Keratinocyte (primary cell): ENCODE data around the gene CIRBP. TPM values are rescaled to one million over a fixed set of nuclear protein-coding genes. Genes with fewer than 3 reads are reported as not detected.
"Not testable (repeated sequence)": the region's sequence is repeated elsewhere in the genome, so short reads cannot be mapped to it uniquely, and the experiment has no call there.

Source experiments
- DNase-seq: peaks from one replicate; pipeline ENCODE4 v3.0.0-alpha.2; 2011; ENCODE audit warnings: low read depth, missing footprints, low spot score
- FAIRE-seq: peaks from 2 replicates; lab custom pipeline; 2011; peaks lifted over from hg19 to GRCh38; lab: Jason Lieb, UNC
- H2AFZ ChIP-seq: 2 replicates; pipeline ENCODE4 v1.6.0; 2012; ENCODE audit warnings: low read length, control low read depth, inconsistent platforms; ENCODE audit not compliant: control insufficient read depth
- H3K27ac ChIP-seq: 2 replicates; pipeline ENCODE4 v1.5.1; 2011; ENCODE audit warnings: low read length; ENCODE audit not compliant: control insufficient read depth, insufficient read depth
- H3K27me3 ChIP-seq: 3 replicates; pipeline ENCODE4 v1.6.0; 2011; ENCODE audit warnings: low read length; ENCODE audit not compliant: control insufficient read depth, insufficient read depth; ENCODE audit errors: extremely low read depth
- H3K36me3 ChIP-seq, 2 experiments: 2 replicates in 1 of 2; 3 replicates in 1 of 2; pipeline ENCODE4 v1.5.1; 2011; ENCODE audit warnings: low read length in 2 of 2, mild to moderate bottlenecking in 1 of 2; ENCODE audit not compliant: control insufficient read depth in 2 of 2, insufficient read depth in 2 of 2; ENCODE audit errors: extremely low read depth in 1 of 2
- H3K4me1 ChIP-seq: 3 replicates; pipeline ENCODE4 v1.5.1; 2011; ENCODE audit warnings: low read length; ENCODE audit not compliant: control insufficient read depth, insufficient read depth; ENCODE audit errors: extremely low read depth
- H3K4me2 ChIP-seq: 3 replicates; pipeline ENCODE4 v1.6.0; 2011; ENCODE audit warnings: low read depth, low read length; ENCODE audit not compliant: control insufficient read depth, insufficient read depth; ENCODE audit errors: extremely low read depth
- H3K4me3 ChIP-seq, 3 experiments: fragments of 200-600 bp in 1 of 3; sonication (generic) in 1 of 3; 2 replicates in 2 of 3; 3 replicates in 1 of 3; pipeline ENCODE4 v1.5.1; 2011 to 2016; ENCODE audit warnings: low read length in 3 of 3, mild to moderate bottlenecking in 3 of 3, control low read depth in 2 of 3, inconsistent platforms in 1 of 3, low read depth in 1 of 3, mixed read lengths in 1 of 3, mixed run types in 1 of 3, moderate library complexity in 1 of 3; ENCODE audit not compliant: control insufficient read depth in 2 of 3, insufficient read depth in 2 of 3; ENCODE audit errors: extremely low read depth in 1 of 3
- H3K79me2 ChIP-seq: 2 replicates; pipeline ENCODE4 v1.6.0; 2012; ENCODE audit warnings: low read length; ENCODE audit not compliant: control insufficient read depth, insufficient read depth
- H3K9ac ChIP-seq: 3 replicates; pipeline ENCODE4 v1.6.0; 2011; ENCODE audit warnings: low read length; ENCODE audit not compliant: control insufficient read depth, insufficient read depth; ENCODE audit errors: extremely low read depth
- H3K9me1 ChIP-seq: 3 replicates; pipeline ENCODE4 v1.6.0; 2011; ENCODE audit warnings: low read length; ENCODE audit not compliant: control insufficient read depth, insufficient read depth; ENCODE audit errors: extremely low read depth
- H3K9me3 ChIP-seq: 2 replicates; pipeline ENCODE4 v1.5.1; 2012; ENCODE audit warnings: low read depth, low read length; ENCODE audit not compliant: control insufficient read depth
- H4K20me1 ChIP-seq: 3 replicates; pipeline ENCODE4 v1.6.0; 2011; ENCODE audit warnings: low read length; ENCODE audit not compliant: control insufficient read depth, insufficient read depth; ENCODE audit errors: extremely low read depth
- EZH2 ChIP-seq: IDR thresholded peaks from one replicate; pipeline ENCODE4 v1.6.1; 2012; ENCODE audit warnings: inconsistent platforms, mild to moderate bottlenecking, low read length, moderate library complexity
- dilution Hi-C: fragments of 300-500 bp; cut with MboI; formaldehyde crosslinking; loops from one replicate; pipeline ENCODE4 v1.7.0; 2020; ENCODE audit warnings: low sequenced_read_pairs; ENCODE audit not compliant: extremely low pct_ligation_motif_present
- polyA plus RNA-seq, 5 experiments: library from polyadenylated mRNA; depleted of rRNA in 3 of 5; stranded (reverse) in 3 of 5; stranded (forward) in 1 of 5; unstranded in 1 of 5; fragments of >200 nt; gene quantifications; 1 replicate in 1 of 5; 2 replicates in 3 of 5; 3 replicates in 1 of 5; pipeline versions ENCODE4 v1.2.1 to v1.2.3, GENCODE V29; 2011 to 2012; ENCODE audit warnings: missing spikeins in 2 of 5, low read depth in 1 of 5, low replicate concordance in 1 of 5
- TF ChIP-seq, protein P1 (sequence below), 3 experiments: IDR thresholded peaks in 1 of 3; conservative IDR thresholded peaks in 1 of 3; optimal IDR thresholded peaks in 1 of 3; 2 replicates in 2 of 3; 3 replicates in 1 of 3; pipeline versions ENCODE3 to v1.5.1; 2011; ENCODE audit warnings: low read length in 3 of 3, mild to moderate bottlenecking in 3 of 3, moderate library complexity in 2 of 3, control low read depth in 1 of 3, inconsistent platforms in 1 of 3; ENCODE audit not compliant: insufficient read depth in 2 of 3; ENCODE audit errors: extremely low read depth in 1 of 3

The CIRBP gene
- polyA plus RNA-seq, 1 donor (not counting 4 experiments of a cell fraction or from before 2014, with no cell fraction given): 113 TPM

DNA sequence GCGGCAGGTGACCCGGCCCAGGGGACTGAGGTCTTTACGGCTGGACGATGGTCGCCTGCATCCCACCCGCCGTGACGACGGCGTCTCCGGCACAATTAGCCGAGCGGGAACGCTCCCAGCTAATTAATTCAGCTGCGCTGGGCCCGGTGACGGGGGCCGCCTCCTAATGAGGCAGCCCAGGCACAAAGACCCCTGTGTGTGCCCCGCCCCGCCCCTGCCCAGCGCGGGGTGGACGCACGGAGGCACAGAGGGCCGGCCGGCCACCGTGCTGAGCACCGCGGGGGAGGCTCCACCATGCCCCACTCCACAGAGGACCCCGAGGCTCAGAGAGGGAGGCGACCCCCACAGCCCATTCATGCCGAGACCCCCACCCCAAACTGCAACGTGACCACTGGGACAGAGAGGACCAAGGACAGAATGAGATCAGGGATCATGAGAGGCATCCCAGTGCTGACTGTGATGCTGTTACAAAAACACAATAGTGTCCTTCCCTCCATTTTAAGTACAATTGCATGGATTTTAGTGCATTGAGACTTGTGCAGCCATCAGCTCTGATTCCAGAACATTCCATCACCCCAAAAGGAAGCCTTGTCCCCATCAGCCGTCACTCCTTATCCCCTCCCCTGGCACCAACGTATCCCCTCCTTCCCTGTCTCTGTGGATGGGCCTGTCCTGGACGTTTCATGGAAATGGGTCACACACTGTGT, 33.6 kb downstream of the CIRBP start:
- Histone ChIP-seq H3K9ac (no peak overlapping the region), H3K27ac (no peak overlapping the region), H3K4me1 (no peaks in the 10 kb centered on the region), H2AFZ (no peak overlapping the region), H3K9me1 (no peaks in the 10 kb centered on the region), H3K4me3 (no peak overlapping the region), H3K36me3 (no peaks in the 10 kb centered on the region), H3K27me3 (peaks cover 10% of the 10 kb centered on the region), H3K9me3 (no peaks in the 10 kb centered on the region), H4K20me1 (no peaks in the 10 kb centered on the region), H3K79me2 (no peaks in the 10 kb centered on the region), H3K4me2 (no peak overlapping the region)
- TF ChIP-seq, protein P1, sequence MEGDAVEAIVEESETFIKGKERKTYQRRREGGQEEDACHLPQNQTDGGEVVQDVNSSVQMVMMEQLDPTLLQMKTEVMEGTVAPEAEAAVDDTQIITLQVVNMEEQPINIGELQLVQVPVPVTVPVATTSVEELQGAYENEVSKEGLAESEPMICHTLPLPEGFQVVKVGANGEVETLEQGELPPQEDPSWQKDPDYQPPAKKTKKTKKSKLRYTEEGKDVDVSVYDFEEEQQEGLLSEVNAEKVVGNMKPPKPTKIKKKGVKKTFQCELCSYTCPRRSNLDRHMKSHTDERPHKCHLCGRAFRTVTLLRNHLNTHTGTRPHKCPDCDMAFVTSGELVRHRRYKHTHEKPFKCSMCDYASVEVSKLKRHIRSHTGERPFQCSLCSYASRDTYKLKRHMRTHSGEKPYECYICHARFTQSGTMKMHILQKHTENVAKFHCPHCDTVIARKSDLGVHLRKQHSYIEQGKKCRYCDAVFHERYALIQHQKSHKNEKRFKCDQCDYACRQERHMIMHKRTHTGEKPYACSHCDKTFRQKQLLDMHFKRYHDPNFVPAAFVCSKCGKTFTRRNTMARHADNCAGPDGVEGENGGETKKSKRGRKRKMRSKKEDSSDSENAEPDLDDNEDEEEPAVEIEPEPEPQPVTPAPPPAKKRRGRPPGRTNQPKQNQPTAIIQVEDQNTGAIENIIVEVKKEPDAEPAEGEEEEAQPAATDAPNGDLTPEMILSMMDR (optimal IDR thresholded peaks at IDR 0.05 in 1 of 3, IDR thresholded peaks at IDR 0.05 in 1 of 3, conservative IDR thresholded peaks at IDR 0.05 in 1 of 3; ENCODE audit: extremely low read depth in 1 of 3, insufficient read depth in 2 of 3, low read length in 3 of 3): no peak
- TF ChIP-seq EZH2: no peak
- FAIRE-seq (no peak), DNase-seq (no peak)
- dilution Hi-C loops: no loop called here

DNA sequence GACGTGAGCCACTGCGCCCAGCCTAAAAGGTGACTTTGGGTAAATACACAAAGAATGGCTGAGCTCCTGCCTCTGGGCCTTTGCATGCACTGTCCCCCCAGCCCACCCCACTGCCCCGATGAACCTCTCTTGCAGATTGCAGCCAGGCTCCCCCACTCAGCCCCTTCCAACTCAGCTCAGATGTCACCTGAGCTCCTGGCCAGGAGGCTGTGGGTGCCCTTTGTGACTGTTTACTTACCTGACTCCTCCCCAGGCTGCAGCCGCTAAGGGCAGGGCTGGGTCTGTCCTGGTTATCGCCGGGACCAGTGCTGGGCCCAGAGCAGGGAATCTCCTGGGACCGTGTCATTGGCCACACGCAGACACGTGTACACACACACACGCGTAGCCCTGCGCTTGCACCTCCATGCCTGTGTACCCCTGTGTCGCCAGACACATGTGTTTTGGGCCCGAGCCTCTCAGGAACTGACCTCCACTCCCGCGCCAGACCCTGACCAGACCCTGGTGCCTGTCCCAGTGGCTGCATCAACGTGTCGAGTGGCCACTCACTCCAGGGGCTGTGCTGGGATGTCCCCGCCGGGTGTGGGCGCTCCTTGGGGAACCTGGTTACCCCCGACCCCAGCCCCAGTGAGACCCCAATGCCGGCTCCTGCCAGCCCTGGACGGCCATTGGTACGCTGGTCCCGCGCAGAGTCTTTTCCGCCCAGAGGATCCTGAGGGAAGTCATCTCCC, 35.2 kb downstream of the CIRBP start:
- DNase-seq (no peak), FAIRE-seq (no peak)
- H3K4me1 ChIP-seq: no peaks in the 10 kb centered on the region
- H2AFZ ChIP-seq: no peak overlapping the region
- dilution Hi-C loops: no loop called here
- H3K27ac ChIP-seq: no peak overlapping the region
- TF ChIP-seq EZH2: no peak
- TF ChIP-seq, protein P1 (optimal IDR thresholded peaks at IDR 0.05 in 1 of 3, IDR thresholded peaks at IDR 0.05 in 1 of 3, conservative IDR thresholded peaks at IDR 0.05 in 1 of 3; ENCODE audit: extremely low read depth in 1 of 3, insufficient read depth in 2 of 3, low read length in 3 of 3): no peak
- no peaks in the 10 kb centered on the region for H3K36me3 ChIP-seq
- no peaks in the 10 kb centered on the region for H3K79me2 ChIP-seq
- H3K9ac ChIP-seq: no peak overlapping the region
- H3K27me3 ChIP-seq: peaks cover 6% of the 10 kb centered on the region
- H3K4me3 ChIP-seq: no peak overlapping the region
- H3K4me2 ChIP-seq: no peak overlapping the region
- no peaks in the 10 kb centered on the region for H4K20me1 ChIP-seq
- H3K9me1 ChIP-seq: no peaks in the 10 kb centered on the region
- no peaks in the 10 kb centered on the region for H3K9me3 ChIP-seq

DNA sequence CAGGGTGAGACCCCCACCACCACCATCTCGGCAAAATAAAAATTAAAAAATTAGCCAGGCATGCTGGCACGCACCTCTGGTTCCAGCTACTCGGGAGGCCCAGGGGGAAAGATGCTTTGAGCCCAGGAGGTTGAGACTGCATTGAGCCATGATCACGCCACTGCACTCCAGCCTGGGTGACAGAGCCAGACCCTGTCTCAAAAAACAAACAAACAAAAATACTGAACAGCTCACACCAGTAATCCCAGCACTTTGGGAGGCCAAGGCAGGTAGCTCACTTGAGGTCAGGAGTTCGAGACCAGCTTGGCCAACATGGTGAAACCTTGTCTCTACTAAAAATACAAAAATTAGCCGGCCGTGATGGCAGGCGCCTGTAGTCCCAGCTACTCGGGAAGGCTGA, 36.2 kb downstream of the CIRBP start:
- dilution Hi-C loops: not testable (repeated sequence)

More for the DNA sequence above, 36.2 kb downstream of the CIRBP start:
- not testable (repeated sequence) for H3K27me3 ChIP-seq, H3K36me3 ChIP-seq, H2AFZ ChIP-seq, H4K20me1 ChIP-seq, H3K9ac ChIP-seq, H3K27ac ChIP-seq, H3K4me1 ChIP-seq, H3K9me3 ChIP-seq, H3K9me1 ChIP-seq, DNase-seq, H3K4me2 ChIP-seq, H3K4me3 ChIP-seq, H3K79me2 ChIP-seq, FAIRE-seq
